HG03066 (cell line): ENCODE measurements around the gene KLHDC4.

Source experiments
- ATAC-seq: cut with Tn5 transposase; IDR thresholded peaks from one replicate; pipeline ENCODE4 v1.9.1; 2021; ENCODE audit warnings: low read depth; ENCODE audit not compliant: unreplicated experiment

The KLHDC4 gene

DNA sequence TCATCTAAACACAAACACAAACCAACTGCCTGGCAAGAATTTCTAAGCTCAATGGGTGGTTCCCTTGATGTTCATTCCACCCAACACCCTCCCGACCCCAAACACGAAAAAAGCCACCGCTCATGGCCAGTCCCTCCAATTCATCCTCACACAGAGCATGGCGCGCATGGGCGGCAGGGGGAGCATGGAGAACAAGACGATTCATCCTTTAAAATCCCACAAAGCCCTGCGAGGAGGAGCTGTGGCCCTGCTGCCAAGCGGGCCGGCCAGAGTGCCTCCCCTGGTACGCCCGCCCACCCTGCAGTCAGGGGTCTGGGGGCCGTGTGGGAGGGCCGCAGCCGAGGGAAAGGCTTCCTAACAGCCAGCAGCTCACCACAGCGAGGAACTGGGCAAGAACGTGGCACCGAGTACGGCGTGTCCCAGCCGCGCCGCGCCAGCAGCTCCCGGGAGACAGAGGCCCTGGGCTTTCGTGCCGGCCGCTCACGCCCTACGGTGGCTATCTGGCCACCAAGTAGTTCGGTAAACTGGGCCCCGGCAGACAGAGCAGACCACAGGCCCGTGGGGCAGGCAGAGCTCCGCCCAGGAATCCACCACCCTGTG, 60.9 kb downstream of the KLHDC4 start:
- ATAC-seq: no peak

DNA sequence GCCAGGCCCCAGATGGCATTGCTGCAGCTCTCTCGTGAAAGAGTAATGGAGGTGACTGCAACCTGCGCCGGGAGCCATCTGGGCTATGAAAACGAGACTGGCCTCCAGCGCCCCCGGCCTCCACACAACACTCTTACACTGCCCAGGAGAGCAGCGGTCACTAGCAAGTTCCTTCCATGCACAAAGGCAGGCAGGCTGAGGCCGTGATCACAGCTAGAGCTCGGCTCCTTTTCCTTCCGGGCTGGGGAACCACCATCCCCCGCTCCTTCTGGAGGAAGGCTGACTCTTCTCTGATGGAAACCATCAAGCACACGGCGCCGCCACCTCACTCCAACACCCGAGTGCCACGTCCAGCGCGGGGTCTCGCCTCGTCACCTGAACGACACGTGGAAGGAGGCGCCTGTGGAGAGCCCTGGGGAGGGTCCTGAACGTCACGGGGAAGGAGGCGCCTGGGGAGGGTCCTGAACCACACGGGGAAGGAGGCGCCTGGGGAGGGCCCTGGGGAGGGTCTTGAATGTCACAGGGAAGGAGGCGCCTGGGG, 61.9 kb downstream of the KLHDC4 start:
- no peak for ATAC-seq

DNA sequence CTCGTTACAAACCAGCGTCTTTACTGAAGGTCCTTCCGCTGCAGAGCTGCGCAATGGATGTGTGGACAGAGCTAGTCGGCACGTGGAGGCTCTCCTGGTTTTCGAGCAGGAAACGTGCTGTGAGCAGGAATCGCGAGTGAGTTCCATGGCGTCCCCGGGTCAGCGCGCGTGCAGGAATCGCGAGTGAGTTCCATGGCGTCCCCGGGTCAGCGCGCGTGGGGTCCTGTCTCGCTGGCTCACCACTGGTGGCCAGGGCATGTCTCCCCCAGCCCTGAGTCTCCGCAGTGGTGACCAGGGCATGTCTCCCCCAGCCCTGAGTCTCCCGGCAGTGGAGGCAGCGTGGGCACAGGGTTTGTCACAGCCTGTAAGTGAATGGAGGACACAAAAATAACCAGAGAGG, 62.7 kb downstream of the KLHDC4 start:
- no peak for ATAC-seq

DNA sequence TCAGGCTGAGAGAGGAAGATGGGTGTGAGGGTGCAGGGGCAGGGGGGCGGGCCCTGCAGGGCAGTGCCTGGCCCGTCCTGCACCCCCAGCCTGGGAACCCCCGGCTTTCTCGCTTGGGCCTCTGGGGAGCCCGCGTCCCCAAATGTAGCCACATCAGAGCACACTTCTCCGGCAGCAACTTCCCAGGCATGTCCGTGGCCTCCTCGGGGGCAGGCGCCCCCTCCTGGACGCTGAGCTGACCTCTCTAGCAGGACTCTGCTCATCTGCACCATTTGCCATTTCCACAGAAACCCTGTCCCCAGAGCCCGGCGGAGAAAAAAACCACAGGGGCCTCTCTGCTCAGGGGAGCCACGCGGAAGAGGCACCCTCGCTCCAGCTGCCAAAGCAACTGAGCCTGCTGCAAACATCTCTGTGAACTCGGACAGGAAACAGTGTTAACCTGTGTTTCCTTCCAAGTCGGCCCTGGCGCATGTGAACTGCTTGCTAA, 63.4 kb downstream of the KLHDC4 start:
- peak; percentile 54 for ATAC-seq

DNA sequence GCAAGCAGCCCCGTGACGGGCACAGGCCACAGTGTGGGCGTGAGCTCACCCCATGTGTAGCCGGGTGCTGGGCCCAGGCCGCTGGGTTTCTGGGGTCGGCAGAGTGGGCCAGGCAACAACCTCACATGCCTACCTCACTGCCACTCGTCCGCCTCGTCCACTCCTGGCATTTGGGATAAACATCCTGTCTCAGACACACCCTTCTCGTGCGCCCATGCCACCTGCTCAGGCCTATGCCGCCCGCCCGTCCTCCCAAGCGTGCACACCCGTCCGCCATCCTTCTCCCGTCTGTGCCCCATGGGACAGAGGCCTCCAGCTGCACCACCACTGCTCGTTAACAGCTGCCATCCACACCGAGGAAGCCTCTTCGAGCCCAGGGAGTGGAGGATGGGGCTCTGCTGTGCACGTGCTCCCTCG, 64.3 kb downstream of the KLHDC4 start:
- no peak for ATAC-seq

DNA sequence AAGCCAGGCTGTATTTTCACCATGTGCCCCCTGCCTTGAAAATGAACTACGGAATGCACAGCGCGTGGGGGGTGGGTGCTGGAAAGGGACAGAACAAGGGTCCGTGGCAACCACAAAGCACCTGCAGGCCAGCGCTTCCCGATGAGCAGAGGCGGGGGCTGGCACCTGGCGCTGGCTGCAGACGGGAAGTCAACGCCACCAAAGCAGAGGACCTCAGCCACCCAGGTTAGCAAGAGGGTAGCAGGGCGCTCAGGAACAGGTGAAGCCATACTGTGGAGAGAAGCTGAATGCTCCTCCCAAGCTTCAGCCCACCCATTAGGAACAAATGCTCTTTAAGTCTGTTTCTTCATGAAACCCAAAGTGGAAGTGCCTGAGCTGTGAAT, 64.7 kb downstream of the KLHDC4 start:
- ATAC-seq: no peak

DNA sequence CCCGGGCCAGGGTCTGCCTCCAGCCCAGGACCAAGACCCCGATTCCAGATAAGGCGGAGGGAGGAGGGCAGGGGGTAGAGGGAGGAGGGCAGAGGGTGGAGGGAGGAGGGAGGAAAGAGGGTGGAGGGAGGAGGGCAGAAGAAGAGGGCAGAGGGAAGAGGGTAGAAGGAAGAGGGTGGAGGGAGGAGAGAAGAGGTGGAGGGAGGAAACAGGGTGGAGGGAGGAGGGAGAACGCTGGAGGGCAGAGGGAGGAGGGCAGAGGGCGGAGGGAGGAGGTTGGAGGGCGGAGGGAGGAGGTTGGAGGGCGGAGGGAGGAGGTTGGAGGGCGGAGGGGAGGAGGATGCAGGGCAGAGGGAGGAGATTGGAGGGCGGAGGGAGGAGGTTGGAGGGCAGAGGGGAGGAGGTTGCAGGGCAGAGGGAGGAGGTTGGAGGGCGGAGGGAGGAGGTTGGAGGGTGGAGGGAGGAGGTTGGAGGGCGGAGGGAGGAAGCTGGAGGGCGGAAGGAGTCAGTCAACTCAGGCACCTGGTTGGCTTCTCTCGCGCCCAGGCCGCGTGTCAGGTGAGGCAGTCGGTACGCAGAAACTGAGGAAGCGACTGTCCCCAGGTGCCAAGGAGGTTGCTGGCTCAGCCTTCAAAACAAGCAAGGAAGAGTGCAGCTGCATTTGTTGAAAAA, 65.2 kb downstream of the KLHDC4 start:
- ATAC-seq: no peak

DNA sequence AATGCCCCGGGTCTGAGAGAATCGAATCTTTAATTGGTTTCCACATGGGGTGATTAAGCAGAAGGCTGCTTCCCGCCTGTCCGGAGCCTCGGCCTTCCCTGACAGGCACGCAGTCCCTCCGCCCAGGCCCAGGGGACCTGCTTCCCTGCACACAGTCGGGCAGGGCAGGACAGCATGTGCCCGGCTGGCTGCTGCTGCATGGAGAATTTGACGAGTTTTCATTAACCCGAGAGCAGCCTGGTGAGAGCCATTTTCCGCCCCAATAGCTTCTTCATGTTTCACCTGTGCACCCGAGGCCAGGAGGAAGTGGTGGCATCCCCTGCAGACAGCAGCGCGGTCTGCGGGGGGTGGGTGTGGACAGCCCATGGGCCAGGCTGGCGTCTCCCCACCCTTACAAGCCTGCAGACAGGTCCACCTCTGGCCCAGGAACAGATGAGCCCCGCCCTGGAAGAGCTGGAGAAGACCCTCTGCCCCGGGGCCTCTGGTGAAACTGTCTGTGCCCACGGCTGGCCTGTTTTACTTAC, 67.0 kb downstream of the KLHDC4 start:
- no peak for ATAC-seq

DNA sequence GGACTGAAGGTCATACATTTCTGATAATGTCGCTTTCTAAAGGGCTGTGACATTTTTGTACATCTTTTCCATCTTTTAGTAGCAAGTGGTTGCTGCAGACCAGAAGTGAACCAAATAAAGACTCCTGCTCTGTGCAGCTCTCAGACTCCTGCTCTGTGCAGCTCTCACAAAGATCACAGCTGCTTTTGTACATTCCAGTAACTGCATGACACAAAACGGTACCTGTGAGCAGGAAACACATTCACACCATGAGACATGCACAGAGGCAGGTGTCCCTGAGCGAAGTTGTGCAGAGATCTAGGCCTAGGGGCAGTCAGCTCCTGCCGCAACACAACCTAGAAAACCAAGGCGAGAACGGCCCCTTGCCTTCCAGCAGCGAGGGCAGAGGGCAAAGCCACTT, 67.5 kb downstream of the KLHDC4 start:
- peak; percentile 44 for ATAC-seq

DNA sequence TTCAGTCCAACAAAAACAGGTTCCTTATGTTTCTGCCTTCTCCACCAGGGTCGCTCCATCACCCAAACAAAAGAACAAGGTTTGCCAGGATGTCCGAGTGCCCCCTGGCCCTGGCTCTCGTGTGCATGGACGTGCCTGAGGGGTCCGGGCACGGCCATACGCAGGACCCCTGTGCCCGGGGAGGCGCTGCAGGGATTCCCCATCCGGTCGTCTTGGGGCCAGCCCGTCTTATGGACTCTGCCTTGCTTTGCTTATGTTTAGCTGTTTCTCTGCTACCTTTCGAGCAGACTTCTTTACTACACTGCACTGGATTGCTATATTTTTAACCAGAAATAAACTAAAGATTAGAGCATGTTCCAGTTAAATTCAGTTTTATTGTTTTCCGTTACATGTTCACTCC, 68.0 kb downstream of the KLHDC4 start:
- ATAC-seq: no peak

DNA sequence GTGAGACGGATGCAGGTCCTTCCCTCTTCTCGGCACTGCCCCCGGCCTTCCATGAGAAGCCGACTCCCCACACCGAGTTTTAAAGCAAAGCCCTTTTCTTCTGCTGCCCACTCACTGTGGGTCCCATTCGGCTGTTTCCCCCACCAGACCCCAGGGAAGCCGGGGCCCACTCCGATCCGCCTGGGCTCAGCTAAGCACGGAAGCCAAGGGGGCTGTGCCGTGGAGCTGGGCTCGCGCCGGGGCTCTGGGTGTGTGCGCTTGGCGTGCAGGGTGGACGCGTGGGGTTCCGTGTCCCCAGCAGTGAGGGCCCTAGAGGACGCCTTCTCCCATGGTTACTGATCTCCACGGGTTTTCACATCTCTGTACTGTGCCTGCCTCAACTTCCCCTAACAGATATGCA, 68.5 kb downstream of the KLHDC4 start:
- ATAC-seq: no peak

DNA sequence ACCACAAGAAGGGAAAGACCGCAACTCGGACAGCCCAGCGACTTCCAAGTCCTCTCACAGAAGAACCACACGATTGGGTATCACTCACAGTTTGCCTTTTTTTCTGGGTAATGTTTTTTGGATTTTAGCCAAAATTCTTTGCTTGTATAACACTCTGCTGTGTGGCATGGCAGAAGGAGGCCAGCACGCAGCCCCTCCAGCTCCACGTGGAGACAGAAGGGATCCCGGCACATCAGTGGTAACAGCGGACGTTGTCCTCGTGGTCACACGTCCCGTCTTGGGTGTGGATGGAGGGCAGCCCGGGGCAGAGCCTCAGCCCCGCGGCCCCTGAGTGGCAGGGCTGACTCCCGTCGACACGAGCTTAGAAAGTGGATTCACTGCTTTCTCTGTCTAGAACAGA, 69.1 kb downstream of the KLHDC4 start:
- no peak for ATAC-seq

DNA sequence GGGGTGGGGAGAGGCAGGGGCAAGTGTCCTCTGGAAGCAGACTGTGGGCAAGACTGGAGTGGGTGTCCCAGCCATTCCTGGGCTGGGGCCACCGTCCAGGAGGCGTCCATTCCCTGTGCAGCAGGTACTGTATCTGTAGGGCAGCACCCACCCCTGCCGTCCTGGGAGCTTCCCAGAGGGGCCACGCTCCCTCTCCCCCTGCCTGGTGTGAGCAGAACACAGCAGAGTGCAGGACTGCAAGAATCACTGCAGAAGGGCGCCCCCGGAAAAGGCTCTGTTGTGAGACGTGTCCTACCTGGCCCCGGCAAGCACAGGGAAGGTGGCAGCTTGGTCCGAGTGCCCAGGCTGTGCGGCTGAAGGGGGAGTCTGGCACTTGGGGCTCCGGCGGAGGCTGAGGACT, 70.3 kb downstream of the KLHDC4 start:
- ATAC-seq: no peak

DNA sequence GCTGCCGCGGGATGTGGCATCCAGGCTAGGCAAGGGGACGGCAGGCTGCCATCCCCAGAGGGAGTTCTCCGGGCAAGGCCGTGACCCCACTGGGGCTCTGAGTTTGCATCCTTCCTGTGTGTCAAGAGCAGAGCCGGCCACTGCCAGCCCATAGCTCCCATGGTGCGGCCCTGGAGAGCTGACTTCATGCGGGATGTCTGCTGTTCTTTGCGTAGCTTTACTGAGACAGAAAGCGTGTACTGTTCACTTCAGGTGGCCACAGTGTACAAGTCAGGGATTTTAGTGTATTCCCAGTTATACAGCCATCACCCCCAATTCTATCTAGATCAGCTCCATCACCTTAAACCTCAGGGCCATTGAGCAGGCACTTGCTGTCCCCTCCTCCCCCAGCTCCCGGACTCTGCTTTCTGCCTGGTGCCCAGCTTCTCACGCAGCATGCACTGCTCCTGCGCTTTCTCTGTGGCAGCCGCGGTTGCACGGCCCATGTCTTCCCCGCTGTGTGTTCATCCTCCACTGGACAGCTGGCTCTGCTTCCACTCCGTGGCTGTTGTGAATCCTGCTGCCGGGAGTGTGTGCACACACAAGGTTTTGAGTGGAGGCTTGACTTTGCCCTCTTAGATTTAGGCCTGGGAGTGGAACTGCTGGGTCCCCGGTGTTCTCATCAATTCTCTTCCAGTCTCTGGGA, 71.2 kb downstream of the KLHDC4 start:
- no peak for ATAC-seq

DNA sequence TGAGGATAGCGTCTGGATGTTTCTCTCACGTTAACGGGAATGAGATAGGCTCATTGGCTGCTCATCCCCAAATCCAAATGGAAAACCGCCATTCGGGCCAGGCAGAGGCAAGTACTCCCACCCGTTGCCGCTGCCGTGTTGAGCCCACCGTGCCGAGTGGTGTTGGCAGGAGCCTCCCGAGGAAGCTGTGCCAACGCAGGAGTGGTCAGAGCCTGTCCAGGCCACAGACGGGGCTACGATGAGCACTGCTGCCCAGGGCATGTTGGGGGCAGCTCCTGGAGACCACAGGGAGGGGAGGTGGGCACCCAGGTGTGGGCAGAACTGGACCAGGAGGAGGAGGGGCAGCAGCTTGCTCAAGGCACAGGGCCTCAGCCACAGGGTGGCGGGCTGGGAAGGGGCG, 72.0 kb downstream of the KLHDC4 start:
- ATAC-seq: no peak

DNA sequence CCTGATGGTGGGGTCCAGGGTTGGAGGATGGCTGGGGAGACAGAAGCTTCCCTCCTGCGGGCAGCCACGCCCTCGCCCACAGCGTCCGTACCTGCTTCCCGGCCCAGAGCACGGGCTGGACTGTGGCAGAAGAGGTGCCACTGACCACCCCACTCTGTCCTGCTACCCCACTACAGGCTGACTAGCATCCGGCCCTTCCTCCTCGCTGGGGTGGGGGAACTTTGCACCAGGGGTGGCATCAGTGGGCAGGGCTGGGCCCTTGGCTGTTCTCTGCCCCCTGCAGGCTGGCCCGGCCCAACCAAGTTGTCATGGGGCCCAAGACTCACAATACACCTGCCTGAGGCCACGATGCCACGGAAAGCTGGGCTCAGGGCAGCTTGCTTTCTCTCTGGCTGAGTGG, 73.0 kb downstream of the KLHDC4 start:
- no peak for ATAC-seq

DNA sequence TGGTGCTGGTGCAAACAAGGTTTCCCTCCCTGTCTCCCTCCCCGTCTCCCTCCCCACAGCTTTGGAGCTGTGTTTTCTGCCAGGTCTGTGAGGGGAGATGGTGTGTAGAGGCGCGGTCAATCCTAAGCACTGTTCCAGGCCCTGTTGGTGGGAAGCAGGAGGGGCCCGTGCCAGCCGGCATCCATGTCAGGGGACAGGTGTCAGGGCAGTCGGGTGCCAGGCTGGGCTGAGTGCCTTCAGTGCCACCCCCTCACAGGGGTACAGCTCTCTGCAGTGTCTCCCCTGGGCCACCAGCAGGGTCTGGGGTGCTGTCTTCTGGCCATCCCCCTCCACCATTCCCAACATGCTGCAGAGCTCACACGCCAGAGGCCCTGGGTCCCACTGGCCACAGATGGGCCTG, 73.6 kb downstream of the KLHDC4 start:
- no peak for ATAC-seq

DNA sequence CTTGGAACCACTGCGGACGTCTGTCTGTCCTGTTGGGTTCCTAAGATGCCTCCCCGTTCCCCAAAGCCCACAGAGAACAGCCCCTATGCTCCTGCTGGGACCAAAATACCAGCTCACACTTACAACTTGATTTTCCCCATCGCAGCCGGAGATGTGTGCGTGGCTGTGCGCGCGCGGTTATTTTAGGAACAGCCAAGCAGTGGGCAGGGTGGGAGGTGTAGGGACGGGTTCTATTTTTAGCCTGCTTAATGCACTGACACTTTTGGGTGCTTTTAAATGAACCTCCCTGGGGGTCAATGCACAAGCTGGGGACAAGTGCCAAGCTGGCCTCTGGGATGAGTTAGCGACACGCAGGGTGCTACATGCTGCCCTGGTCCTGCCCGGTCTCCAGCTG, 74.1 kb downstream of the KLHDC4 start:
- ATAC-seq: no peak

DNA sequence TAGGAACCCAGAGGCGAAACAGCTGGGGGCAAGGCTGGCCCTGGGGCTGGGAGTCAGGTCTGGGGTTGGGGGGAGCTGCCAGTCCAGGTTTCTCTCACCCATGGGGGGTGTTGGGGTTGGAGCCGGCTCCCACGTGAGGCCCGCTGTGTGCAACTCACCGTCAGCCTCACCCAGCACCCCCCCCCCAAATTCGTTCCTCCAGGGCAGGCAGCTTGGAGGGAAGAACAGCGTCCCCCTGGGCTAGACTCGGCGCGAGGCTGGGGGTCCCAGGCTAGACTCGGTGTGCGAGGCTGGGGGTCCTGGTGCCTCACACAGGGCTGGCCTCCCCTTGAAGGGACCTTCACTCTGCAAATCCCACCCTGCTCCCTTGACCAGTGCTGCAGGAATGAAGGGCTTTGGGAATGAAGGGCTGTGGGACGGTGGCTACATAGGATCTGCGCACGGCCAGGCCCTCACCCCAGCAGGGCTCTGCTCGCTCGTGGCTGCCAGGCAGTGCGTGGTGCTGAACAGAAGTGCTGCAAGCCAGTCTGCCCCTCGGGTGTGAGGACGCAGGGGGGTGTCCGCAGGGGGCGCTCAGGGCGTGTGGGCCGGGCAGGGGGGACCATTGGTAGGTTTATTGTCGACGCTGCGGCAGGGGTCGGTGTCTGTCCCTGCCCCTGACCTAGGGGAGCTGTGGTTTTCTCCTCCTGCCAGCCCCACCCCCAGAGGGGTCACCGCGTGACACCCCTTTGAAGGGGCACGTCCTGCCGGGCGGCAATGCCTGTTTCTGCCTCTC, 74.7 kb downstream of the KLHDC4 start:
- no peak for ATAC-seq

DNA sequence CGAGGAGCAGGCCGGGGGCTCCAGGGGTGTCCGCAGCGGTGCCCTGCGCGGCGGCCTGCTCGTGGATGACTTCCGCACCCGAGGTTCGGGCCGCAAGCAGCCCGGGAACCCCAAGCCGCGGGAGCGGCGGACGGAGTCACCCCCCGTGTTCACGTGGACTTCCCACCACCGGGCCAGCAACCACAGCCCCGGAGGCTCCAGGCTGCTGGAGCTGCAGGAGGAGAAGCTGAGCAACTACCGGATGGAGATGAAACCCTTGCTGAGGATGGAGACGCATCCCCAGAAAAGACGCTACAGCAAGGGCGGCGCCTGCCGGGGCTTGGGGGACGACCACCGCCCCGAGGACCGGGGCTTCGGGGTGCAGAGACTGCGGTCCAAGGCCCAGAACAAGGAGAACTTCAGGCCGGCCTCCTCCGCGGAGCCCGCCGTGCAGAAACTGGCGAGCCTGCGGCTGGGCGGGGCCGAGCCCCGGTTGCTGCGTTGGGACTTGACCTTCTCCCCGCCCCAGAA, 75.8 kb downstream of the KLHDC4 start:
- ATAC-seq: no peak
